Loucy (cell line): ENCODE measurements around the gene SNX10.

Experiments
- H2AFZ ChIP-seq: fragments of 200-600 bp; sonication (generic); 2 replicates; pipeline ENCODE4 v1.6.0; 2016; ENCODE audit warnings: antibody characterized with exemption, mild to moderate bottlenecking, low read length, moderate library complexity
- H3F3A ChIP-seq: fragments of 200-600 bp; 2 replicates; pipeline ENCODE4 v1.6.0; 2016; ENCODE audit warnings: antibody characterized with exemption, low read depth, mild to moderate bottlenecking
- H3K27me3 ChIP-seq: fragments of 200-600 bp; sonication (generic); 2 replicates; pipeline ENCODE4 v1.6.1; 2014; ENCODE audit warnings: low read length, mild to moderate bottlenecking; ENCODE audit not compliant: insufficient read depth, poor library complexity, severe bottlenecking
- H3K36me3 ChIP-seq: fragments of 200-600 bp; sonication (generic); 2 replicates; pipeline ENCODE4 v1.6.1; 2016; ENCODE audit warnings: low read length; ENCODE audit not compliant: insufficient read depth
- H3K4me1 ChIP-seq: fragments of 200-600 bp; sonication (generic); 2 replicates; pipeline ENCODE4 v1.5.1; 2014; ENCODE audit warnings: low read length, mild to moderate bottlenecking; ENCODE audit not compliant: insufficient read depth, poor library complexity, severe bottlenecking
- H3K4me2 ChIP-seq: fragments of 200-600 bp; sonication (generic); 2 replicates; pipeline ENCODE4 v1.6.0; 2014; ENCODE audit warnings: antibody characterized with exemption, low read length, low read depth, mild to moderate bottlenecking; ENCODE audit not compliant: poor library complexity, severe bottlenecking
- H3K4me3 ChIP-seq: fragments of 200-600 bp; sonication (generic); 2 replicates; pipeline ENCODE4 v1.5.1; 2014; ENCODE audit warnings: low read length, mild to moderate bottlenecking, mixed read lengths; ENCODE audit not compliant: poor library complexity, severe bottlenecking
- H3K79me2 ChIP-seq: fragments of 200-600 bp; sonication (generic); 2 replicates; pipeline ENCODE4 v1.6.1; 2014; ENCODE audit warnings: low read length; ENCODE audit not compliant: insufficient read depth
- H3K9ac ChIP-seq: fragments of 200-600 bp; sonication (generic); 2 replicates; pipeline ENCODE4 v1.6.0; 2014; ENCODE audit warnings: mild to moderate bottlenecking, low read depth, low read length, moderate library complexity; ENCODE audit not compliant: poor library complexity, severe bottlenecking
- H3K9me2 ChIP-seq: fragments of 200-600 bp; sonication (generic); replicated peaks from 2 replicates; pipeline ENCODE4 v1.6.1; 2016; ENCODE audit warnings: low read depth, low read length, mixed read lengths
- H3K9me3 ChIP-seq: fragments of 200-600 bp; sonication (generic); 2 replicates; pipeline ENCODE4 v1.6.1; 2014; ENCODE audit warnings: mild to moderate bottlenecking, antibody characterized with exemption, low read length, low read depth; ENCODE audit not compliant: insufficient read depth
- H4K20me1 ChIP-seq: fragments of 200-600 bp; sonication (generic); 2 replicates; pipeline ENCODE4 v1.6.0; 2014; ENCODE audit warnings: antibody characterized with exemption, low read length, mild to moderate bottlenecking; ENCODE audit not compliant: insufficient read depth, poor library complexity, severe bottlenecking
- CTCF ChIP-seq: fragments of 200-600 bp; sonication (generic); conservative IDR thresholded peaks from 2 replicates; pipeline ENCODE4 v1.5.1; 2014; ENCODE audit warnings: mild to moderate bottlenecking, antibody characterized with exemption, low read length
- EZH2phosphoT487 ChIP-seq: fragments of 200-600 bp; IDR thresholded peaks from 2 replicates; pipeline ENCODE4 v1.6.1; 2018; ENCODE audit warnings: antibody characterized with exemption, mild to moderate bottlenecking, moderate library complexity, borderline replicate concordance

Gene SNX10

DNA sequence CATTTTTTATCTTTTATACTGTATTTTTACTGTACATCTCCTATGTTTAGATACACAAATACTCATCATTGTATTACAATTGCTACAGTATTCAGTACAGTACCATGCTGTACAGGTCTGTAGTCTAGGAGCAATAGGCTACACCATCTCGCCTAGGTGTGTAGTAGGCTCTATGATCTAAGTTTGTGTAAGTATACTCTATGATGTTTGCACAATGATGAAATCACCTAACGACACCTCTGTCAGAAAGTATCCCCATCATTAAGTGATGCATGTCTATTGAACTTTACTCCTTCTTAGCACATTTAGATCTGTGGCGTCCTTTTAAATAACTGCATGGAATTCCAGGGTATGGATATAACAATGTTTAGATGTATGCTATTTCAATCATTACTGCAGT lies 112.0 kb downstream of the SNX10 start:
- Histone ChIP-seq H3K27me3 (no peaks in the 10 kb centered on the region), H2AFZ (no peak overlapping the region), H3K4me1 (peaks cover 11% of the 10 kb centered on the region), H3F3A (no peaks in the 10 kb centered on the region), H3K4me3 (no peak overlapping the region), H3K4me2 (no peak overlapping the region), H3K9me3 (no peaks in the 10 kb centered on the region), H3K79me2 (peaks cover 8% of the 10 kb centered on the region; the same call in 1 of the 2 replicates), H4K20me1 (no peaks in the 10 kb centered on the region), H3K9me2 (no peaks in the 10 kb centered on the region), H3K9ac (no peak overlapping the region), H3K36me3 (no peaks in the 10 kb centered on the region)
- no peak for TF ChIP-seq EZH2phosphoT487
- no peak for TF ChIP-seq CTCF

DNA sequence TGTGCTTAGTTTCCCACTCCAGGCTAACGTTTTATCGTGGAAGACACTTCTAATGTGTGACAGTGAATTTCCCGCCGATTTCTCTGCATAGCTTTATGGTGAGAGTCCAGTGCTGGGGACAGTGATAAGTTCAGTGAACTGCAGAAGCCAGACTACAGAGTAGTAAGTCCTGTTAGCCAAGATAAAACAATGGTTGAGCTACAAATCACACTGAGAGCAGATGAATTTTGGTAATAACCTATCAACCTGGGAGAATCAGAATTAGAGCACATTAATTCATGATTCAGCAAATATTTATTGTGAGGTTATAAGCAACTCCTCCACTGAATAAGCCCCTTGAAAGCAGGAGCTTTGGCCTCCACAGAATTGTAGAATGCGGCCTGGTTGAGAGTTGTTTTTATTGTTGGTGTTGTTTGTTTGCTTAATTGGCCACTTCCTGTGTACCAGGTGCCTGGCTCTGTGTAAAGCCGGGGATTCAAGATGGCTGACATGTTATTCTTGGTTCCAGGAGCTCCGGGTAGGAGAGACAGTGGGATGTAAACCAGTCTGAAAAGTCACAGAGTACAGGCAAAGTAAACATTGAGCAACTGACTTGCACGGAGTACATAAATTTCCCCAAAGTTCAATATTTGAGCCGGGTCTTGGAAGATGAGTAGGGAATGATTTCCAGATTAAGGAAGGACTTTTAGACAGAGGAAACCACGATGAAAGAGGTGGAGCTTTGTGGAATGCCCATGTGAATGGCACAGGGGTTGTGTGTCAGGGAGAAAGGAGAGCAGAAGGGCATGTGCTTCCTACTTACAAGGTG lies 112.7 kb downstream of the SNX10 start:
- no peaks in the 10 kb centered on the region for H3K9me2 ChIP-seq
- H3K4me2 ChIP-seq = no peak overlapping the region
- H4K20me1 ChIP-seq = no peaks in the 10 kb centered on the region
- H3K36me3 ChIP-seq = no peaks in the 10 kb centered on the region
- peaks cover 8% of the 10 kb centered on the region; the same call in 1 of the 2 replicates for H3K79me2 ChIP-seq
- H2AFZ ChIP-seq = no peak overlapping the region
- H3K27me3 ChIP-seq = no peaks in the 10 kb centered on the region
- H3F3A ChIP-seq = no peaks in the 10 kb centered on the region
- H3K4me3 ChIP-seq = no peak overlapping the region
- H3K9ac ChIP-seq = no peak overlapping the region
- no peaks in the 10 kb centered on the region for H3K9me3 ChIP-seq
- peaks cover 8% of the 10 kb centered on the region for H3K4me1 ChIP-seq
- TF ChIP-seq EZH2phosphoT487 (no peak), CTCF (no peak)

- H2AFZ ChIP-seq = no peak overlapping the region
- no peak overlapping the region for H3K9ac ChIP-seq
- H3K9me2 ChIP-seq = no peaks in the 10 kb centered on the region
- no peaks in the 10 kb centered on the region for H3K27me3 ChIP-seq
- H3K4me1 ChIP-seq = no peaks in the 10 kb centered on the region
- TF ChIP-seq CTCF (no peak), EZH2phosphoT487 (no peak)
- H3K79me2 ChIP-seq = no peaks in the 10 kb centered on the region
- H3K4me2 ChIP-seq = no peak overlapping the region
- H3K36me3 ChIP-seq = no peaks in the 10 kb centered on the region
- no peak overlapping the region for H3K4me3 ChIP-seq
- H3F3A ChIP-seq = no peaks in the 10 kb centered on the region
- no peaks in the 10 kb centered on the region for H4K20me1 ChIP-seq
- H3K9me3 ChIP-seq = no peaks in the 10 kb centered on the region
These were observed 114.8 kb downstream of the SNX10 start for GRCh38 chr7:26406433-26406832.
